ENCODE results near the gene SYNE2.

SYNE2 gene

DNA sequence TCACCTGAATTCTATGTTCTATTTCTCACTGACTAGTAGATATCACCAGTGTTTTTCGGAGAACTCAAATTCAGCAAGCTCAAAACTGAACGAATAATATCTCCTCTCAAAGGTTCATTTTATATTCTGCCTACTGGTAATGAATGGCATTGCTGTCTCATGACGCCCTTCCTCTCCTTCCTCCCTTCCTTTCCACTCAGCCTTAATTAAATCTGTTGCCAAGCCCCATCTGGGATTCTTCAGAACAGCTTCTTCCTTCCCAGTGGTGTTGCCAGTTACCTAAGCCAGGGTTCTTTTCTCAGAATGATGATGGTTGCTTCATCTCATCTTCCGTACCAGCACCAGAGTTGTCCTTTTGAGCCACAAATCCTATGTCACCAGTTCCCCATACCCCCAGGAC is 143.2 kb downstream of the SYNE2 start:
- TF ChIP-seq, protein P1, sequence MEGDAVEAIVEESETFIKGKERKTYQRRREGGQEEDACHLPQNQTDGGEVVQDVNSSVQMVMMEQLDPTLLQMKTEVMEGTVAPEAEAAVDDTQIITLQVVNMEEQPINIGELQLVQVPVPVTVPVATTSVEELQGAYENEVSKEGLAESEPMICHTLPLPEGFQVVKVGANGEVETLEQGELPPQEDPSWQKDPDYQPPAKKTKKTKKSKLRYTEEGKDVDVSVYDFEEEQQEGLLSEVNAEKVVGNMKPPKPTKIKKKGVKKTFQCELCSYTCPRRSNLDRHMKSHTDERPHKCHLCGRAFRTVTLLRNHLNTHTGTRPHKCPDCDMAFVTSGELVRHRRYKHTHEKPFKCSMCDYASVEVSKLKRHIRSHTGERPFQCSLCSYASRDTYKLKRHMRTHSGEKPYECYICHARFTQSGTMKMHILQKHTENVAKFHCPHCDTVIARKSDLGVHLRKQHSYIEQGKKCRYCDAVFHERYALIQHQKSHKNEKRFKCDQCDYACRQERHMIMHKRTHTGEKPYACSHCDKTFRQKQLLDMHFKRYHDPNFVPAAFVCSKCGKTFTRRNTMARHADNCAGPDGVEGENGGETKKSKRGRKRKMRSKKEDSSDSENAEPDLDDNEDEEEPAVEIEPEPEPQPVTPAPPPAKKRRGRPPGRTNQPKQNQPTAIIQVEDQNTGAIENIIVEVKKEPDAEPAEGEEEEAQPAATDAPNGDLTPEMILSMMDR (IDR thresholded peaks at IDR 0.05; ENCODE audit: control insufficient read depth, insufficient read depth, low read depth, low read length, missing control alignments) = no peak
- no peak for DNase-seq (ENCODE audit: low read depth)

DNA sequence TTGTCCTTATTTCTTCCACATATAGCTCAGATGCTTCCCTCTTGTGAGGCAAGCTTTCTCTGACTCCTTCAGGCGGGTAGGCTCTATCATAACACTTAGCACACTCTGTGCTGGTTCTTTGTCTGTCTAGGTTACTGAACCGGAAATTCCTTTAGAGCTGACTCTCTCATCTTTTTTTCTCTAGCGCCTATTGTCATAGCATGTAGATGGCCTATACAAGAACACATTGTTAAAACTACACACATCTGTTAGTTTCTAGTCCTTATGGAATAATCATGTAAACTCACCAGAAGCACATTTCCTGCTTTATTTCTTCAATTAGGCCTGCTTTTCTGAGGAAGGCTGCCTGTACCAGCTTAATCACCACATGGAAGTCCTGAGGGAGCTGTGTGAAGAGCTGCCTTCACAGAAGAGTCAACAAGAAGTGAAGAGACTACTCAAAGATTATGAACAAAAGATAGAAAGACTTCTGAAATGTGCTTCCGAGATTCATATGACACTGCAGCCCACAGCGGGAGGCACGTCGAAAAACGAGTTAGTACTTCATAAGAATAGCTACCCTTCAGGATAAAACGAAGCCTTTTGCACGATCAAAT is 143.9 kb downstream of the SYNE2 start:
- TF ChIP-seq, protein P1 (IDR thresholded peaks at IDR 0.05; ENCODE audit: control insufficient read depth, insufficient read depth, low read depth, low read length, missing control alignments) = no peak
- no peak overlapping the region for H3K4me3 ChIP-seq (ENCODE audit: control insufficient read depth, low read depth, low read length)
- DNase-seq (ENCODE audit: low read depth) = no peak

More for the DNA sequence above, 143.2 kb downstream of the SYNE2 start:
- no peak overlapping the region for H3K4me3 ChIP-seq (ENCODE audit: control insufficient read depth, low read depth, low read length)

DNA sequence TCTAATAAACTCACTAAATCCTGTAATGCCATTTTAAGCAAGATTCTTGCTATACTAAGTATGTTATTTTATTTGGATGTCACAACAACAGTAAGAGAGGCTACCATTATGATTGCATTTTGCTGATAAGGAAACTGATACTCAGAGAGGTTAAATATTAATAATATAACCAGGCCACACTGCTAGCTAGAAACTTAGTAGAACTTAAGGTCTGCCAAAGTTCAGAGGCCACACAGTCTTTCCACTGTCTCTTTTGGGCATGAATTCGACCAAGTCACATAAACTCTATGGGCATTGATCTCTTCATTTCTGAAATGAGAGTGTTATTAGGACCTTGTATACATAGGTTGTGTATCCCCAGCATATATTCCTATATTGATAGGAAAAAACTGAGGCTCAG is 147.9 kb downstream of the SYNE2 start:
- TF ChIP-seq, protein P1 (IDR thresholded peaks at IDR 0.05; ENCODE audit: control insufficient read depth, insufficient read depth, low read depth, low read length, missing control alignments) = no peak
- no peak for DNase-seq (ENCODE audit: low read depth)
- no peak overlapping the region for H3K4me3 ChIP-seq (ENCODE audit: control insufficient read depth, low read depth, low read length)

DNA sequence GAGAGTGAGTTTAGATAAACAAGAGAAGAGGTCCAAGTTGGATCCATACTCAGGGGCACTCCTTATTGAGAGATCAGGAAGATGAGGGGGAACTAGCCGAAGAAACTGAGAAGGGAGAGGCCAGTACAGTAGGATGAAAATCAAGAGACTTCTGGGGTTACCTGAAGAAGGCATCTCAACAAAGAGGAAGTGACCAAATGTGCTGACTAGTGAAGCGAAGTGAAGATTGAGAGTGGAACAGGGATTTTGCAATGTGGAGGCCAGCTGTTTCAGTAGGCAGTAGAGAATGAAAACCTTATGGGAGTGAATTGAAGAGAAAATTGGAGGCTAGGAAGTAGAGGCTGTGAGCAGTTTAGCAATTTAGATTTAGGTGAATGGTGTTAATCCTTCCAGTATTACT is 153.0 kb downstream of the SYNE2 start:
- TF ChIP-seq, protein P1 (IDR thresholded peaks at IDR 0.05; ENCODE audit: control insufficient read depth, insufficient read depth, low read depth, low read length, missing control alignments) = no peak
- no peak overlapping the region for H3K4me3 ChIP-seq (ENCODE audit: control insufficient read depth, low read depth, low read length)
- DNase-seq (ENCODE audit: low read depth) = no peak

DNA sequence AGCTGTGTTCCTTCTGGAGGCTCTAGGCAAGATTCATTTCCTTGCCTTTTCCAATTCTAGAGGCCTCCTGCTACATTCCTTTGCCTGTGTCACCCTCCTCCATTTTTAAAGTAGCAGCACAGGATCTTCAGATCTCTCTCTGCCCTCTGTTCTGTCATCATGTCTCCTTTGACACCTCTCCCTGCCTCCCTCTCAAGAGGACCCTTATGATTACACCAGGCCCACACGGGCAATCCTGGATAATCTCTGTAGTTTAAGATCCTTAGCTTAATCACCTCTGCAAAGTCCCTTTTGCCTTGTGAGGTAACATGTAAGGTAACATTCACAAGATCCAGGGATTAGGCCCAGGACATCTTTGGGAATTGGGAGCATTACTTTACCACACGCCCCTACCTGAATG is 155.2 kb downstream of the SYNE2 start:
- DNase-seq (ENCODE audit: low read depth) = no peak
- TF ChIP-seq, protein P1 (IDR thresholded peaks at IDR 0.05; ENCODE audit: control insufficient read depth, insufficient read depth, low read depth, low read length, missing control alignments) = no peak
- no peak overlapping the region for H3K4me3 ChIP-seq (ENCODE audit: control insufficient read depth, low read depth, low read length)

DNA sequence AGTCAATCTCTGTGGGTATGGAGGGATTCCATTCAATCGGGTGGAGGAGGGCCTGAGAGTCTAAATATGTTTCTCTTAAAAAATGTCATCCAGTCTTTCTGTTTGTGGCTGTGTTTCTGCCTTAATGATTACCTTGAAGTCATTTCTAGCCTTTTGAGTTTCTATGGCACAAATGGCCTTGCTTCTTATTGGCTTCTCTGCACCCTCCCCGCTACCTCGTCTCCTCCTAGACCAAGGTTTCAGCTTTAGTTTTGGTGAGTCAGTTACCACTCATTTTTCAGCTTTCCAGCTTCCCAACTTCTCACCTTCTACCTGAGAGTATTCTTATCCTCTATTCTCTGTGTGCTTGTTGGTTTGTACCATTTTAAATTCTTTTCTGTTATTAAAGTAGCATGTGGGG is 159.2 kb downstream of the SYNE2 start:
- TF ChIP-seq, protein P1 (IDR thresholded peaks at IDR 0.05; ENCODE audit: control insufficient read depth, insufficient read depth, low read depth, low read length, missing control alignments) = no peak
- no peak overlapping the region for H3K4me3 ChIP-seq (ENCODE audit: control insufficient read depth, low read depth, low read length)
- DNase-seq (ENCODE audit: low read depth) = no peak

DNA sequence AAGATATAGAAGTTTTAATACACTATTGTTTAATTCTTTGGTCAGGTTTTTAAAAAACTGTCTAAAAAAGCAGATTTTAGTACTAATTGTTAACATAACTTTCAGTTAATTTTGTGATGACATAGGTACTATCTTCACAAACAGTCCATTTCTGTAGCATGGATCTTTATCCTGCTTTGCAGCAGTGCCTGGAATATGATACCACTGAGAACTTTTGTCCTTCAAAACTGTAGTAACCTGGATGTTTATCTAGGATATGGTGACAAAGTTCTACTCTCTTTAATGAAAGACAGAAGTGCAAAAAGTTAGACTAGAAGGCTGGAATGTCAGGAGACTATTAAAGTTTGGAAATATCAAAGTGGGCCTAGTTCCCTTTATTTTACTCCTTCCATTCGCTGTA is 159.9 kb downstream of the SYNE2 start:
- TF ChIP-seq, protein P1 (IDR thresholded peaks at IDR 0.05; ENCODE audit: control insufficient read depth, insufficient read depth, low read depth, low read length, missing control alignments) = no peak
- H3K4me3 ChIP-seq (ENCODE audit: control insufficient read depth, low read depth, low read length) = no peak overlapping the region
- DNase-seq (ENCODE audit: low read depth) = no peak

Data from AG09309 (cell line).